GM19463 (cell line): ENCODE measurements around the gene BICD1.

Source experiments
- ATAC-seq: cut with Tn5 transposase; IDR thresholded peaks from one replicate; pipeline ENCODE4 v1.9.1; 2021; ENCODE audit warnings: mild to moderate bottlenecking, moderate library complexity; ENCODE audit not compliant: unreplicated experiment

The BICD1 gene

GRCh38 chr12:32140877-32141276 lies 34.2 kb downstream of the BICD1 start:
- no peak for ATAC-seq

DNA sequence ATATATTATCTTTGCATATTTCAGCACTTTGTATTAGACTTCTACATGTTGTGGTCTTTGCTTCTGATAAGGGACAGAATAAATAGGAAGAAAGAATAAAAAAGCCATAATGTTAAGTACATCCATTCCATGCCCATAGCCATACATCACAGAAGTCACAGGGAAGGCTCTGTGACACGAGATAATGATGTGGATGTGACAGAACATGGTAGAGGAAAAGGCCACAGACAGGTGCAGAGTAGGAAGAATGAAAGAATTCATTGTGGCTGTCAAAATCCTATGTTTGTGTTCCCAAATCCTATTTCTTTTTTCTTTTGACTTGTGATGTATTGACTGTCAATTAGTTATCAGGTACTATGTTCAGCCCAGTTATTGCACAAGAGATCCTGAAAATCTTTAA lies 38.4 kb downstream of the BICD1 start:
- ATAC-seq, result no peak

- ATAC-seq, result peak; percentile 78
These were observed 39.6 kb downstream of the BICD1 start for GRCh38 chr12:32146074-32146873.

- no peak for ATAC-seq
These were observed 41.7 kb downstream of the BICD1 start for GRCh38 chr12:32148372-32148771.

DNA sequence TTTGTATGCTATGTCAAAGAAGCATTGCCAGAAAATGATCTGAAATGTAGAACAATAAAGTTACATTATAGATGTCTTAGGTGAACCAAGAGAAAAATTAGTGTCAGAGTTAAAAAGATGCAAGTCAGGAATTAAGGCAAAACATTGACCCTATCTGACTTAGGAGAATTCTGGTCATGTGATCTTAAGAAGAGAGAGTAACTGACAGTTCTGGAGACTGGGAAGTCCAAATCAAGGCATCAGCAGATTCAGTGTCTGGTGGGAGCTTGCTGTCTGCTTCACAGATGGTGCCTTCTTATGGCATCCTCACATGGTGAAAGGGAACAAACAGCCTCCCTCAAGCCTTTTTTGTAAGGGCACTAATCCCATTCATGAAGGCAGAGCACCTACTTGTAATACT lies 42.8 kb downstream of the BICD1 start:
- ATAC-seq, result no peak

- ATAC-seq, result no peak
These were observed 44.4 kb downstream of the BICD1 start for GRCh38 chr12:32151086-32151485.

DNA sequence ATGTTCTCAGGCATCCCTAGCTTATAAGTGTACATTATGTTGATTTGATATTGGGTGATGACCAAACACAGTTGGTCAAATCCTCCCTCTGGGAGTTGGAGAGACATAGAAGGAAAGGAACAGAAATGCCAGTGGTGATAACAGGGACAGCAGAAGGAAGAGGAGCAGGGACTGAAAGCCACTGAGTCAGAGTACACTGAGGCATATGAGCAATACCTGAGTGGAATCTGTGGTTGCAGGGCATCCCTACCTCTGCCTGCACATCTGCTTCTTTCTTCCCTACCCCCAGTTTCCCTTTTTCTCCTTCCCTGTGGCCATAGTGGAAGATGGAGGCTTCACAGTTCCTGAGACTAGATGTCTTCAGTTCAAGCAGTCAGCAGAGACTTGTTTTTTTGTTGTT lies 44.9 kb downstream of the BICD1 start:
- no peak for ATAC-seq

- no peak for ATAC-seq
These were observed 48.4 kb downstream of the BICD1 start for GRCh38 chr12:32155041-32155440.

DNA sequence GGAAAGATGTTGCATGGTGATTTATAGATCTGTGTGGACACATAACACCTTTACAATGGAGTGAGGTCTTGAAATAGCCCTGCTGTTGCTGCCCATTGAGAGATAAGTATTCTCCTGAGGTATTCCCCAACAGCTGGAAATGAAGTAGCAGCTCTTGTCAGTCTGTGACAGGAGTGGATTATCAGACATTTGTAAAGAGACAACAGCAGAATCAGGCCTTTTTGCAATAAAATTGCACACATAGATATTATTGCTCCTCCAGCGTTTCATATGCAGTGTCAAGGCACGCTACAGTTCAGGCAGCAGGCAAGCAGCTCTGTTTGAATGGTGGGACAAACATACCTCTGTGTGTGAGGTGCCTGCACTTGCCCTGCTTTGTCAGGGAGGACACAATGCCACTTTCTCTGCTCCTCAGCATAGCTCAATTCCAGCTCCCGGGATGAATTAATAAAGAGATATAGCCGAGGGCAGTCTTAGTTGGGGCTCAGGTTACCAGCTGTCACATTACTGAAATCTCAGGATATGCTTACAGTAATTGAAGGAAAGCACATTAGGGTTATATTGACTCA lies 49.4 kb downstream of the BICD1 start:
- no peak for ATAC-seq

- no peak for ATAC-seq
These were observed 51.9 kb downstream of the BICD1 start for GRCh38 chr12:32158525-32158924.

DNA sequence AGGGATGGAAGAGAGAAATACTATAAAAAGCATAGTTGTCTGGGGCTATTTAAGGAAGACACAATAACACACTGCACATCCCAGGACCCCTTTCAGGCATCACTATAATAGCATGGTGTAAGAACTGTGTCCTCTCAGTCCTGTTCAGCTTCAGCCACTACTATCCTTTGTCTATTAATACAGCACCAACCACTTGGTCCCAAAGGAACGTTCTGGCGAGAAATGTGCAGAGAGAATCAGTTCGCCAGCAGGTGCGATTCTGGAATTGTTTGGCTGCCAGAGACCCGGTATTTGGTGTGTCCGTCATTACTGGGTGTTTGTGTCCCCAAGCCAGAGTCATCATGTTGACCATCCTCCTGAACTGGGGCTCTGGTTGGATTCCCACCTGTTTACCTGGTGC lies 52.7 kb downstream of the BICD1 start:
- no peak for ATAC-seq

- no peak for ATAC-seq
These were observed 53.3 kb downstream of the BICD1 start for GRCh38 chr12:32159925-32160324.

DNA sequence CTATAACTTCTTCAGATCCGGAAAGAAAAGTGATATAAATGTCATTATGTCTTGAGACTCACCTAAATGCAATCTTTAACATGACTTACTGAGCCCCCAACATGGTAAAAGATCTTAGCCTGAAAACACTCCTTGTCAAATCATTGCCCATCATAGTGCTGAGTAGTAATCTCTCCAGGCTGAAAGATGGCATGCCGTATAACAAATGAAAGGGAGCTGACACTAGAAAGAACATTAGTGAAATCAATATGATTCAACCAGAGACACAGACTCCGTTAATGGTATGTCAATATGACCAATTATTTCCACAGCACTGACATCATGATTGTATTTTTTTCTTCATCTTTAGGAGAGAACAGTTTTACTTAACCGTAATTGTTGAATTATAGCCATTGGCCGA lies 54.4 kb downstream of the BICD1 start:
- ATAC-seq, result no peak

DNA sequence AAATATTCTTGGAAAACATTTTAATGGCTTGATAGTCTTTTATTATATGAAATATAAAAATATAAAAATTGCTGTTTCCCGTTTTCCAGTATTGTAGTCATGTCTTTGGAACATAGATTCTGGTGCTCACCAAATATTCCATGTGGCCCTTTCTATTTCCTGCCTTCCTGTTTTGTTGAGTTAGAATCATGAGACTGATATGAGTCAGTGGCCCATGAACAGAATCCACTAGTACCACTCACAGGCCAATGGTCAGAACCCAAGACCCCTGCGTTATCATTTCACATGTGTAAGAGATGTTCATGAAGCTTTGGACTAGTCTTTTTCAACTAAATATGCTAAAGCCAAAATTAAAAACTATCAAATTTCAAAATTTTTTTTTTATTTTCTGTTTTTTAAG lies 56.9 kb downstream of the BICD1 start:
- no peak for ATAC-seq

DNA sequence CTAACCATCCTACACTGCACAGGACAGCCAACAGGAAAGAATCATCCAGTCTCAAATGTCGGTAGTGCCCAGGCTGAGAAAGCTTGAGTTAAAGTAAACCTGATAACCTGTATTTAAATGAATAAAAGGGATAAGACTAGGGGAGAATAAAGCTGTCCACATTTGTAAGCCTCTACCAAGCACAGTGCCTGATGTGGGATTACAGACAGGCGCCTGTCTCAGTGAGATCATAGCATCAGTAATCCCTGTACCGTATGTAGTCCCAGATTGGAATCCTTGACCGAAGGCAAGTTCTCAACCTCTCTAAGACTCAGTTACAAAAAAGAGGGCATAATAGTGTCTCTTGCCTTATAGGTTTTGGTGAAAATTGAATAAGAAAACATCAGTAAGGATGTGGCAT lies 59.9 kb downstream of the BICD1 start:
- no peak for ATAC-seq

GRCh38 chr12:32170437-32170998 lies 63.9 kb downstream of the BICD1 start:
- ATAC-seq, result no peak

- no peak for ATAC-seq
These were observed 64.6 kb downstream of the BICD1 start for GRCh38 chr12:32171211-32171610.

DNA sequence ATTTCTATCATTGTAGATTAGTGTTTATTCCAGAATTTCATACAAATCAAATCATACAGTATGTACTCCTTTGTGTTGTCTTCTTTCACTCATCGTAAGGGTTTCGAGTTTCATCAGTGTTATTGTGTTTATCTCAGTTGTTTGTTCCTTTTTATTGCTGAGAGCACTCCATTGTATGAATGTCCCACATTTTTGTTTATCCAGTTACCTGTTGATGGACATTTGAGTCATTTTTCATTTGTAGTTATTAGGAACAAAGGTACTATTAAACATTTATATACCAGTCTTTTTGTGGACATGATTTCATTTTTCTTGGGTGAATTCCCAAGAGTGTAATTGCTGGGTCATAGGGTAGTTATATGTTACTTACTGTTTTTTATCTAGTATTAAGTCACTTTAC lies 70.0 kb downstream of the BICD1 start:
- ATAC-seq, result no peak

- ATAC-seq, result no peak
These were observed 71.8 kb downstream of the BICD1 start for GRCh38 chr12:32178341-32179010.

- ATAC-seq, result no peak
These were observed 72.4 kb downstream of the BICD1 start for GRCh38 chr12:32179011-32179395.

DNA sequence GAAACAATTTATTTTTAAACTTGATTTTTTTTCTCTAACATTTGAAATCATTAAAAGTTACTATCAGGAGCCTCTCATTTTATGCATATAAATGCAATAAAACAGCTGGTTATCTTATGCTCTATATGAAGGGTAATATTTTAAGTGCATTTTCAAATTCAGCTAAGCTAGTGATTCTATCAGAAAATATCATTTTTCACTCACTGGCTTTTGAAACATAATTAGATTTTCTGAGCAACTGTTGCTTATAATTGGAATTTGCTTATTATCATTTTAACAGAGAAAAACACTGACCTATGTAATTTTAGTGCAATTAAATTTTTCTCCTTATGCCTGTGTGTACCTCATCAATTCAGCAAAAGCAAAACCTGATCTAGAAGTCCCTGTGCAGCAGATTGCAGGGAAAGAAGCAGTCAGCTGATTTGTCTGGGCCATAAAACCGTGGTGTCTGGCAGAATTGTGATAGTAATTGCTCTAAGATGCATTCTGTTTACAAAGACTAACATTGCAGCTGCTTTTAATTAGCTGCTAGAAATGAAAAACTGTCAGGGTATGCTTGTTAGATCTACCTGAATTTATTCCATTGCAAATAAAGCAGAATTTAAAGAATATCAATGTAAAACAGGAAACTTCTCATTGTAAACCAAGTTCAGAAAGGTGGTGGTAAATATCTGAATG lies 75.0 kb downstream of the BICD1 start:
- no peak for ATAC-seq
